OCI-LY7 (cell line): ENCODE results near the gene CRADD.

Experiments
- CTCF ChIP-seq: fragments of 200-600 bp; sonication (generic); conservative IDR thresholded peaks from 2 replicates; pipeline ENCODE4 v1.5.1; 2014; ENCODE audit warnings: mild to moderate bottlenecking, antibody characterized with exemption, low read length, moderate library complexity, mixed read lengths
- EZH2phosphoT487 ChIP-seq: fragments of 200-600 bp; sonication (generic); IDR thresholded peaks from 2 replicates; pipeline ENCODE4 v1.6.1; 2018; ENCODE audit warnings: low read depth, borderline replicate concordance, mild to moderate bottlenecking, mixed run types, antibody characterized with exemption, low read length, moderate library complexity, mixed read lengths

GRCh38 chr12:93777254-93777653, 100.1 kb downstream of the CRADD start:
- TF ChIP-seq CTCF (no peak), EZH2phosphoT487 (no peak)
